ENCODE measurements around the gene B4GALNT3. TPM values are rescaled to one million over a fixed set of nuclear protein-coding genes. Genes with fewer than 3 reads are reported as not detected.

B4GALNT3 gene
- total and polyA plus RNA-seq, 10 of the 15 experiments (the other 5 are each of a cell fraction or from before 2014, with no cell fraction given) = 0.05 to 4.2 (median 2.7) TPM; not detected in 1

DNA sequence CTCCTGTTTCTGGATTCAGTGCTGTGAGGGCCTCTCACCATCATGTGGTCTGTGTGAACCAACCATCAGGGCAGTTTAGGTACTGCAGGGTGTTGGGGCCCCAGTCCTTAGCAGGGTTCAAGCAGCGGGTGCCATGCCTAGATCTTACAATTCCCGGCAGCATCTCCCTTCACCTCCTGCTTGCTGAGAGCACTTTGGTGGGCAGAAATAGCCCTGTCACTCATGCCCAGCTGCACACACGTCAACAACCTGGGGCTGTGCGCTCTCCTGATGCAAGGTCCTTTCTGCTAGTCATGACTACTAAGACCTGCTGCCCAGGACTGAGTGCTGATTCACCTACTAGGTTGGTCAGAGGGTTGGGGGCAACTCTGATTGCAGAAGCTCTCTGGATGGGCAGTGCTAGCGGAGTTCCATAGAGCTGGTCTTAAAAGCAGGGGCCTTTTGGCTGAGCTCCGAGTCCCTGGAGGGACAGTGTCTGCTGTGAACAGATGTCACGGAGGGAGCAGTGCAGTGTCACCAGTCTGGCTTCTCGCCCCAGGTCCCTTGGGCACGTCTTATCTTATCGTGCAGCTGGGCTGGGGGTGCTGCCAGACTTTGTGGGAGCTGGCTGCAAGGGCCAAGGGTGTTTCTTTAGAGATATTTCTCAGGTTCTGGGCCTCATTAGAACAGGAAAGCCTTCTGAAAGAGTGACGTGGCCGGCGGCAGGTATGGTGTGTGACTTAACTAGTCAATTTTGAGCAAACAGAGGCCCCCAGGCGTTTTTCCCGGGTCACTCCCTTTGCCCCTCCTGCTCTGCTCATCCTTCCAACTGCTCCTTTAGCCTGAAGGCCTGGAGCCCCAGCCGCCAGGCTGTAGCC lies 131.7 kb downstream of the B4GALNT3 start:
- CTCF ChIA-PET = interaction anchor here (0.9 to 1.8 kb wide), 3 partner anchors 11 to 15 kb away, joined by 4 to 5 read pairs (median 5); no protein-coding TSS in a partner anchor
- H3K79me2 ChIP-seq (ENCODE audit: control insufficient read depth, insufficient read depth, low read length) = no peaks in the 10 kb centered on the region
- RAD21 ChIA-PET (ENCODE audit: unreplicated experiment) = no interaction called here
- no peak for DNase-seq (ENCODE audit: low read depth, low spot score)
- no peak overlapping the region for H3K4me2 ChIP-seq (ENCODE audit: control insufficient read depth, insufficient read depth)
- POLR2A ChIA-PET = no interaction called here
- ATAC-seq = peak; percentile 88
- no peak overlapping the region for H3K4me3 ChIP-seq
- H3K9ac ChIP-seq (ENCODE audit: control insufficient read depth, insufficient read depth, low read length) = no peak overlapping the region
- H3K36me3 ChIP-seq (ENCODE audit: control insufficient read depth in 2 of 2, insufficient read depth in 2 of 2, low read length in 1 of 2) = no peaks in the 10 kb centered on the region
- in situ Hi-C loops (cut with MboI) (no loop called here), intact Hi-C loops (cut with micrococcal nuclease; ENCODE audit: unreplicated experiment) (no loop called here)
- H2AFZ ChIP-seq (ENCODE audit: control insufficient read depth, low read depth, low read length) = peak overlapping the region; percentile 53
- SMC1A ChIA-PET (ENCODE audit: uncharacterized antibody, unreplicated experiment) = no interaction called here
- H4K20me1 ChIP-seq (ENCODE audit: control insufficient read depth, insufficient read depth) = no peaks in the 10 kb centered on the region
- TF ChIP-seq JUNB (IDR thresholded peaks at IDR 0.05) (no peak), PKNOX1 (IDR thresholded peaks at IDR 0.05) (peak; percentile 36; the same call in 1 of the 2 replicates), TAF1 (IDR thresholded peaks at IDR 0.05; ENCODE audit: borderline replicate concordance, low read depth, low read length) (no peak), EP300 (IDR thresholded peaks at IDR 0.05; ENCODE audit: borderline replicate concordance in 1 of 2, control insufficient read depth in 1 of 2, low read depth in 2 of 2, low read length in 2 of 2) (no peak), ZNF217 (IDR thresholded peaks at IDR 0.05) (no peak)
- TF ChIP-seq, protein P1, sequence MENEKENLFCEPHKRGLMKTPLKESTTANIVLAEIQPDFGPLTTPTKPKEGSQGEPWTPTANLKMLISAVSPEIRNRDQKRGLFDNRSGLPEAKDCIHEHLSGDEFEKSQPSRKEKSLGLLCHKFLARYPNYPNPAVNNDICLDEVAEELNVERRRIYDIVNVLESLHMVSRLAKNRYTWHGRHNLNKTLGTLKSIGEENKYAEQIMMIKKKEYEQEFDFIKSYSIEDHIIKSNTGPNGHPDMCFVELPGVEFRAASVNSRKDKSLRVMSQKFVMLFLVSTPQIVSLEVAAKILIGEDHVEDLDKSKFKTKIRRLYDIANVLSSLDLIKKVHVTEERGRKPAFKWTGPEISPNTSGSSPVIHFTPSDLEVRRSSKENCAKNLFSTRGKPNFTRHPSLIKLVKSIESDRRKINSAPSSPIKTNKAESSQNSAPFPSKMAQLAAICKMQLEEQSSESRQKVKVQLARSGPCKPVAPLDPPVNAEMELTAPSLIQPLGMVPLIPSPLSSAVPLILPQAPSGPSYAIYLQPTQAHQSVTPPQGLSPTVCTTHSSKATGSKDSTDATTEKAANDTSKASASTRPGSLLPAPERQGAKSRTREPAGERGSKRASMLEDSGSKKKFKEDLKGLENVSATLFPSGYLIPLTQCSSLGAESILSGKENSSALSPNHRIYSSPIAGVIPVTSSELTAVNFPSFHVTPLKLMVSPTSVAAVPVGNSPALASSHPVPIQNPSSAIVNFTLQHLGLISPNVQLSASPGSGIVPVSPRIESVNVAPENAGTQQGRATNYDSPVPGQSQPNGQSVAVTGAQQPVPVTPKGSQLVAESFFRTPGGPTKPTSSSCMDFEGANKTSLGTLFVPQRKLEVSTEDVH (IDR thresholded peaks at IDR 0.05; ENCODE audit: low read depth, partially characterized antibody) = no peak
- TF ChIP-seq, protein P2, sequence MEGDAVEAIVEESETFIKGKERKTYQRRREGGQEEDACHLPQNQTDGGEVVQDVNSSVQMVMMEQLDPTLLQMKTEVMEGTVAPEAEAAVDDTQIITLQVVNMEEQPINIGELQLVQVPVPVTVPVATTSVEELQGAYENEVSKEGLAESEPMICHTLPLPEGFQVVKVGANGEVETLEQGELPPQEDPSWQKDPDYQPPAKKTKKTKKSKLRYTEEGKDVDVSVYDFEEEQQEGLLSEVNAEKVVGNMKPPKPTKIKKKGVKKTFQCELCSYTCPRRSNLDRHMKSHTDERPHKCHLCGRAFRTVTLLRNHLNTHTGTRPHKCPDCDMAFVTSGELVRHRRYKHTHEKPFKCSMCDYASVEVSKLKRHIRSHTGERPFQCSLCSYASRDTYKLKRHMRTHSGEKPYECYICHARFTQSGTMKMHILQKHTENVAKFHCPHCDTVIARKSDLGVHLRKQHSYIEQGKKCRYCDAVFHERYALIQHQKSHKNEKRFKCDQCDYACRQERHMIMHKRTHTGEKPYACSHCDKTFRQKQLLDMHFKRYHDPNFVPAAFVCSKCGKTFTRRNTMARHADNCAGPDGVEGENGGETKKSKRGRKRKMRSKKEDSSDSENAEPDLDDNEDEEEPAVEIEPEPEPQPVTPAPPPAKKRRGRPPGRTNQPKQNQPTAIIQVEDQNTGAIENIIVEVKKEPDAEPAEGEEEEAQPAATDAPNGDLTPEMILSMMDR (IDR thresholded peaks at IDR 0.05 in 2 of 3, conservative IDR thresholded peaks at IDR 0.05 in 1 of 3; ENCODE audit: control insufficient read depth in 2 of 3, extremely low read depth in 1 of 3, insufficient read depth in 1 of 3, low read depth in 3 of 3, low read length in 3 of 3) = peak in 1 of 3 experiments; percentile 13; a peak in 1 of 6 replicates
- TF ChIP-seq, protein P3, sequence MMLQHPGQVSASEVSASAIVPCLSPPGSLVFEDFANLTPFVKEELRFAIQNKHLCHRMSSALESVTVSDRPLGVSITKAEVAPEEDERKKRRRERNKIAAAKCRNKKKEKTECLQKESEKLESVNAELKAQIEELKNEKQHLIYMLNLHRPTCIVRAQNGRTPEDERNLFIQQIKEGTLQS (IDR thresholded peaks at IDR 0.05; ENCODE audit: borderline replicate concordance, extremely low read depth, low read depth, low read length) = no peak
- TF ChIP-seq, protein P4, sequence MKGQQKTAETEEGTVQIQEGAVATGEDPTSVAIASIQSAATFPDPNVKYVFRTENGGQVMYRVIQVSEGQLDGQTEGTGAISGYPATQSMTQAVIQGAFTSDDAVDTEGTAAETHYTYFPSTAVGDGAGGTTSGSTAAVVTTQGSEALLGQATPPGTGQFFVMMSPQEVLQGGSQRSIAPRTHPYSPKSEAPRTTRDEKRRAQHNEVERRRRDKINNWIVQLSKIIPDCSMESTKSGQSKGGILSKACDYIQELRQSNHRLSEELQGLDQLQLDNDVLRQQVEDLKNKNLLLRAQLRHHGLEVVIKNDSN (IDR thresholded peaks at IDR 0.05; ENCODE audit: borderline replicate concordance, extremely low read length, insufficient read depth, low read depth, low read length) = peak; percentile 23
- peak; percentile 74 for FAIRE-seq
- H3K9me3 ChIP-seq (replicated peaks; ENCODE audit: control insufficient read depth, insufficient read depth, low read length) = no peaks in the 10 kb centered on the region; the same call in 2 of the 3 replicates
- WGBS (ENCODE audit: insufficient coverage, insufficient replicate concordance, low lambda C conversion rate, missing lambda C conversion rate) = 56% methylated on average over 16 of the region's 16 CpGs
- BruUV-seq (replicated peaks) = no TSS peak
- no peaks in the 10 kb centered on the region for H3K27me3 ChIP-seq (replicated peaks in 1 of 2; ENCODE audit: control insufficient read depth in 2 of 2, insufficient read depth in 2 of 2, low read length in 1 of 2)
- no peak overlapping the region for H3K27ac ChIP-seq (ENCODE audit: control insufficient read depth, insufficient read depth)
- no peaks in the 10 kb centered on the region for H3K4me1 ChIP-seq (ENCODE audit: control insufficient read depth, insufficient read depth, low read length)

Data from GM12878 (cell line).